Hematopoietic multipotent progenitor cell treated with erythropoietin and hydrocortisone succinate and interleukin-3 and kit ligand, for 8 days (in vitro differentiated cells): ENCODE data around the gene LRRIQ1.
"Not testable (repeated sequence)": the region's sequence is repeated elsewhere in the genome, so short reads cannot be mapped to it uniquely, and the experiment has no call there.

ENCODE experiments used
- DNase-seq: peaks from one replicate; pipeline ENCODE4 v3.0.0-alpha.2; 2015

The LRRIQ1 gene

GRCh38 chr12:85036234-85036707 lies at the start of gene LRRIQ1, which contains the start of gene TSPAN19:
Gene LRRIQ1 (plus strand): TSS chr12:85036351. CDS start chr12:85038177, 1,826 bp downstream.
Gene TSPAN19 (minus strand): TSS chr12:85036277. CDS start chr12:85029946, 6,331 bp downstream.
- DNase-seq = peak; percentile 18

DNA sequence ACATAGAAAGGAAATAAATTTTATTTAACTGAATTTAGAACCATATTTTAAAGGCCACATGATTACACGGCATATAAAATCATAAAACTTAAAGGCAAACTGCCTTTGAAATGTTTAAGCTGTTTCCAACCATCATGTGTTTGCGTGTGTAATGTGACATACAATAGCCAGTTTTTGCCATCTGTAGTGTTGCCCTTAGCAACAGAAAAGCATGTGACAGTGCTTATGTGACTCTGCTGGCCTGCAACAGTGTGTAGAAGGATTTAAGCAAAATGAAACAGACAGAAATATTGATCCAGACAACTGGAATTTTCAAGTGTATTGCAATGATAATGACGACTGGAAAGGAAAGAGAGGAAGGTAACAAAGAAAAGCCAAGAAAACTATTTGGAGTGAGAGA lies 49.6 kb upstream of the LRRIQ1 start:
- no peak for DNase-seq

DNA sequence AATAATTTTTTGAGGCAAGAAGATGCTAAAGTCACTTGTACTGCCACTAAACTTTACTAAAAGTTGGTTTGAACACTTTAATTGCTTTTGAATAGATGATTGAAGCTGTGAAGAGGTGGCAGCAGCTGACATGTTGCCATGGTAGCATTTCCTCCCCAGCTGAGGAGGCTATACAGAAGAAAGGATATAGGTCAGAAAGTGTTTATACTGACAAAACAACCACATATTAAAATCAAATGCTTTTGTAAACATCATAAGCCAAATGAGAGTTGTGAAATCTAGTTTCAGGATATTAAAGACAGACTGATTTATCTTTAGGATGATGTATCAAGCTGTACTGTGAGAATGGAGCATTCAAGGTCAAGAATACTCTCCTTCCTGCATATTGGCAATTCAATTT lies 41.7 kb upstream of the LRRIQ1 start:
- DNase-seq = no peak

- DNase-seq = no peak
Observed at GRCh38 chr12:84995641-84996040, 40.5 kb upstream of the LRRIQ1 start.

DNA sequence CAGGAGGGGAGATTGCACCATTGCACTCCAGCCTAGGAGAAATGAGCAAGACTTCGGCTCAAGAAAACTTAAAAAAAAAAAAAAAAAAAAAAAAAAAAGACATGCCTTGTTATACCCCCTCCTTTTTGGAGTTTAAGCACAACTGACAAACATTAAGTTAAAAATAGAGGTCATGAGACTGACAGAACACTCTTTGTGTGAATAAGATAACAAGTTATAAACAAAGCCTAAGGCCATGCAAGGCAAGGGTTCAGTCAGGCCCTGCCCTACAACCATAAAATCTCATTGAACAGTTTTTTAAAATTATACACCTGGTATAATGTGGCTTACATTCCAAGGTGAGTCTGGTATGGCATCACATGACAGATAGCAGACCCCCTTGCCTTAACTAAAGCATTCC lies 39.4 kb upstream of the LRRIQ1 start:
- DNase-seq = no peak

DNA sequence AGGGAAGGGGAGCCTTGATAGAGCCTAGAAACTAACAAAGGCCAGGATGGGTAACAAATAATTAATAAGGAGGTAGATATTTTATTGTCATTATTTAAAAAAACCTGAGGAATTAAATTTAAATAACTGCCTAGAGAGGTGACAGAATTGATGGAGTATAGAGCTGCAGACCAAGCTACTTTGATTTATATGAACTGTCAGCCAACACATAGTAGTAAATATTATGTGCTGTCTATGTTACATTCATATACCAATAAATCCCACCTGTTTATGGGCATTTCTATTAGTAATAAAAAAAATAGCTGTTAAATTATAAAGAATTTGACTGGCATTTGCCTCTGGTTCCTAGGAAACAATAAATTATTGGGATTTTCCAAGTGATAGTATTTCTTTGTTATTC lies 37.8 kb upstream of the LRRIQ1 start:
- no peak for DNase-seq

DNA sequence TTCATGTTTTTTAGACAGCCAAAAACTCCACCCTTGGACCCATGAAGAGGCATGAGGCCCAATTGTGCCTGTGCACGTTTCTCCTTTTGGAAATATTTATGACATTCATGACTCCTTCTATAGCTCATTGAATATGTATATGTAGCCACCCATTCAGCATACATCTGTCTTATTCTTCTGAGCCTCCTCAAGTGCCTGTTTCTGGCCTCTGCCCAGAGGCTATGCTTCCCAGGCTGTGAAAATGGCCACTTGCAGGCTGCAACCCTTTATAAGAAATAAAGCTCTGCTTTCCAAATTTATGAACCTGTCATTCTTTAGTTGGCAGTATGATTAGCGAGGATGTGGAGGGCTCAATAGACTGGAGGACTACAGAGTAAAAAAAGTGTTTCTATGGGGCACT lies 35.4 kb upstream of the LRRIQ1 start:
- no peak for DNase-seq

DNA sequence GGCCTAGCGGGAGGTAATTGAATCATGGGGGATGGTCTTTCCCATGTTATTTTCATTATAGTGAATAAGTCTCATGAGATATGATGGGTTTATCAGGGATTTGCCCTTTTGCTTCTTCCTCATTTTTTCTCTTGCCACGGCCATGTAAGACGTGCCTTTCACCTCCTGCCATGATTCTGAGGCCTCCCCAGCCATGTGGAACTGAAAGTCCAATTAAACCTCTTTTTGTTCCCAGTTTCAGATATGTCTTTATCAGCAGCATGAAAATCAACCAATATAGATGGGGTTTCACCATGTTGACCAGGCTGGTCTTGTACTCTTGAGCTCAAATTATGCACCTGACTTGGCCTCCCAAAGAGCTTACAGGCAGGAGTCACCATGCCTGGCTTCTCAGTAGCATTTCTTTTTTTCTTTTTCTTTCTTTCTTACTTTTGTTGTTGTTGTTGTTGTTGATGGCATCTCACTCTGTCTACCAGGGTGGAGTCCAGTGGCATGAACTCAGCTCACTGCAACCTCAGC lies 33.3 kb upstream of the LRRIQ1 start:
- DNase-seq = no peak

GRCh38 chr12:85004204-85004603 lies 31.9 kb upstream of the LRRIQ1 start:
- no peak for DNase-seq

DNA sequence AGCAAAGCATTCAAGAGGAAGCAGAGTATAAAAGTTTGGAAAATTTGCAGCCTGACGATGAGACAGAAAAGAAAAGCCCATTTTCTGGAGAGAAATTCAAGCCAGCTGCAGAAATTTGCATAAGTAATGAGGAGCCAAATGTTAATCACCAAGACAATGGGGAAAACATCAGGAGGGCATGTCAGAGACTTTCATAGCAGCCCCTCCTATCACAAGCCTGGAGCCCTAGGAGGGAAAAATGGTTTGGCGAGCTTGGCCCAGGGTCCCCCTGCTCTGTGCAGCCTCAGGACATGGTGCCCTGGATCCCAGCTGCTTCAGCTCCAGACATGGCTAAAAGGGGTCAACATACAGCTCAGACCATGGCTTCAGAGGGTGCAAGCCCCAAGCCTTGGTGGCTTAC lies 31.1 kb upstream of the LRRIQ1 start:
- not testable (repeated sequence) for DNase-seq

GRCh38 chr12:85005615-85006014 lies 30.5 kb upstream of the LRRIQ1 start:
- DNase-seq = no peak

- DNase-seq = no peak
Observed at GRCh38 chr12:85006206-85006605, 29.9 kb upstream of the LRRIQ1 start.

DNA sequence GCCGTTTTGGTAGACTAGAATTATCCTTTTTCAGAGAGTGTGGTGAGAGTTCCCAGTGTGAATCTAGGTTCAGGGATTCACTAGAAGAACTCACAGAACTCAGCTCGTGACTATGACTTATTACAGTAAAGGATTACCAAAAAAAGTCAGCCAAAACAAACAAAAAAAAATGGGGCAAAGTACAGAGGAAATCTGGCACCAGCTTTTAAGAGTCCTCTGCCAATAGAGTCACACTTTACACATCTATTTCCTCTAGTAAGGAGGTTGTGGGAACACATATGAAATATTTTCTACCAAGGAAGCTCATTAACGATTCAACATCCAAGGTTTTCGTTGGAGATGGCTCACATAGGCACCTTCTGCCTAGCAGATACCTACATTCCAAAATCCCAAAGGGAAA lies 28.3 kb upstream of the LRRIQ1 start:
- no peak for DNase-seq

DNA sequence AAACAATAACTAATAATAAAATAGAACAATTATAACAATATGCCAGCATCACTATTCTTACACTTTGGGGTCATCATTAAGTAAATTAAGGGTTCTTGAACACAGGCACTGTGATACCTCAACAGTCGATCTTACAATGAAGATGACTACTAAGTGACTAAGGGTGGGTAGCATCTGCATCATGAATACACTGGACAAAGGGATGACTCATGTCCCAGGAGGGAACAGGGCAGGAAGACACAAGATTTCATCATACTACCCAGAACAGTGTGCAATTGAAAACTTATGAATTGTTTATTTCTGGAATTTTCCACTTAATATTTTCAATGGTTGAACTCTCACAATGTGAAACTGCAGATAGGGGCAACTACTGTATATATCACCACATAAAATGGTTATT lies 19.7 kb upstream of the LRRIQ1 start:
- no peak for DNase-seq

DNA sequence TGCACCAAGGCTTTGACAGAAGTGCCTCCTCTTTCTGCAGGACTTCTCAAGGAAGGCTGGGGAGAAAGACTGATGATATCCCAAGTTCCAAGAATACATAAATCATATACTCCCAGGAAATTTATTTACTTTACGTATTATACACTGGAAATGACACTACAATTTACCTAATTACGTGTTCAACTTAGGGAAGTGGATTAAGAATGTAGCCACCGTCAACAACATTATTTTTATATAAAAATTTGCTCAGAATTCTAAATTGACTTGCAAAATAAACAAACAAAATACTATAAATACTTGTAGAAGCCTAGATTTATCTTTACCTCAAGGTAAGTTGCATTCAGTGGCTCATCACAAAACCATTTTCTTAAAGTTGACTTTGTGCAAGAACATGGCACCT lies 19.0 kb upstream of the LRRIQ1 start:
- no peak for DNase-seq

- no peak for DNase-seq
Observed at GRCh38 chr12:85017618-85018017, 18.5 kb upstream of the LRRIQ1 start.

DNA sequence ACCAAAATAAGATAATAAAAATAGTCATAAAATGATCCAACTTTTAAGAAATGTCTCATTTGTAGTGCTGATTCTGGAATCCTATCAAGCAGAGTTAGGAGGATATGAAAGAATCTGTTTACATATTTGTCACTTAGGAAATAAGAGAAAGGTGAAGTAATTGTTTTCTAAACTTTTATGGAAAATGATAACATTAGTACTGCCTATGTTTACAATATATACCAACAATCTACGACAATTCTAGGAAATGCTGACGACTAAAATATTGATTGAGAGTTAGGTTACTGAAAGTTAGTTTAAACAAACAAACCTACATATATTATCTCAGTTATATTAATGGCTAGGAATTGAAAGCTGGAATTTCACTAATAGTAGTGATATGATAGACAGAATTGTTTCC lies 18.1 kb upstream of the LRRIQ1 start:
- no peak for DNase-seq

GRCh38 chr12:85029456-85029855 lies 6.7 kb upstream of the LRRIQ1 start:
- DNase-seq = peak; percentile 32

DNA sequence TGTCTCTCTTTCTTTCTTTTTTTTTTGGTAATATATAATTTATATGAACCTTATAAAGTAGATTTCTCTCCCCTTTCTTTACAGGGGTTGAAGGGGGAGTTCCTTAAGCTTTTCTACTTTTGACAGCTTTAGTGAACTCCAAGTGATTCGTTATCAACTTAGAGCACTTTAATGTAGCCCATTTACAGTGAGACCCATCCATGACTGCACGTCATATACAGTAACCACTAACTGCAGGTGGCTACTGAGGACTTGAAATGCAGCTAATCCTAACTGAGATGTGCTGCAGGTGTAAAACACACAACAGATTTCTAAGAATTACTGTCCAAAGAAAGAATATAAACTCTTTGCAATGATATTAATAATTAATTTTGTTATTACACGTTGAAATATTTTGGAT lies 582 bp downstream of the LRRIQ1 start:
- no peak for DNase-seq

DNA sequence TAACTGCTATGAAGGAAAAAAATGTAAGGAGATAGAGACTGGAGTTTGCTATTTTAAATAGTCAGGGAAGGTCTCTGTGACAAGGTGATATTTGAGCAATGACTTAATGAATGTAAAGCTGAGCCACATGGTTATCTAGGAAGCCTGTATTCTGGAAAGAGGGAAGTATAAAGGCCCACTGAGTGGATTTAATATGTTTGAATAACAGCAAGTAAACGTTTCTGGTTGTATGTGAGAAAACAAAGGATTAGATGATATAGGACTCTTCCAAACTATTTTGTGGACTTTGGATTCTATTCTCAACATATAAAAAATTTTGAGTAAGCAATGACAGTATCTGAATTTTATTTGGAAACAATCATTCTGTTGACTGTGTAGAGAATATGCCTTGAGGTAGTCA lies 5.2 kb downstream of the LRRIQ1 start:
- DNase-seq = no peak

- no peak for DNase-seq
Observed at GRCh38 chr12:85043829-85044228, 7.7 kb downstream of the LRRIQ1 start.

DNA sequence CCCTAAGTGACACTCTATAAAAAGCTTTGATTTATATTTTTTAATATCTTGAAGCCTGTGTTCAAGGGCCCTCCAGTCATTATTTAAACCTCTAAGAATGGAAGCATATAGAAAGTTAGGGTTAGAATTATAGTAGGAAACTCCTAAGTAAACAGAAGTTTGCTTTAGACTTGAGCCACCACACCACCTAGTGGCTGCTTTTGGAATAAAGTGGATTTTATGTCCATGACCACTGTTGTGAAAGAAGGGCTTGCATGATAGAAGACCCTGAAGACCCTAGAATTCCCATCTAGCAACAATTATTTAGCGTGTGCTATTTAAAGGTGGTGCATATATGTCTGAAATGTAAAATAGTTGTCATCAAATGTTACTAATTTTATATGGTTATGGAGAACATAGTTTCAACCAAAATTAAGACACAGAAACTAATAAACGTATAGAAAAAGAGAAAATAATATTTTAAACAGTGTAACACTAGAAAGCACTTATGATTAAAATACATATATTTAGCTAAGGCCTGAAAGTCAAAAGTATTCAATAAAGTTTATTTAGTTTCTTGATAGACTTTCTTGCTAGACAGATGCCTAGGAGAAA lies 21.3 kb downstream of the LRRIQ1 start:
- DNase-seq = peak; percentile 43

DNA sequence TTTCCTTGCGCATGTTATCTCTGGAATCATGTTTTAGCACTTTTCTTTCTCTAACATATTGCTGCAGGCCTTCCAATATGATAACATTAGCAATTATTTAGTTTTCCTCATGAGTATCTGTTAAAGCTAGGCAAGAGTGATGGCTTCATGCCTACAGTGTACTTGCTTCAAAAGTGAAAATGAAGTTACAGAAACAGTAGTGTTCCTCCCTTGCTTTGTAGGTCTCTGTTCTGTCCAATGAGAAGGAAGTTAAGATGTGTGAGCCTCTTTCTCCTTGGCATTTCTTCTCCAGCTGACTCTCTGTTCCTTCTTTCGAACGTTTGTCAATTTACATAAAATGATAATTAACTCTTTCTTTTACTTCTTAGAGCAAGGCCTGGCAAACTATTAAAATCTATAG lies 22.2 kb downstream of the LRRIQ1 start:
- no peak for DNase-seq

DNA sequence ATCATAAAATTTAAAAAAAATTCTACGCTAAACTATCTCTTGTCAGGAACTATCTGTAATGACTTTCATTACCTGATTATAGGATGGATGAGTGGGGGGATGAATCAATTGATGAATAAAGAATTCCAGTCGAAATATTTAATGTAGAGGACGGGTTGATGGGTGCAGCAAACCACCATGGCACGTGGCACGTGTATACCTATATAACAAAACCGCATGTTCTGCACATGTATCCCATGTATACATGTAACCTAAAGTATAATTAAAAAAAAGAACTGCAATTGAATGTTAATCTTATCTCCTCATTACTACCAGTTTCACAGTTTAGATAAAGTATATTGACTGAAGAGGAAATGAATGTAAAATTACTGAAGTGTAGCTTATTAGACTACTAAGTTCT lies 23.4 kb downstream of the LRRIQ1 start:
- DNase-seq = no peak

DNA sequence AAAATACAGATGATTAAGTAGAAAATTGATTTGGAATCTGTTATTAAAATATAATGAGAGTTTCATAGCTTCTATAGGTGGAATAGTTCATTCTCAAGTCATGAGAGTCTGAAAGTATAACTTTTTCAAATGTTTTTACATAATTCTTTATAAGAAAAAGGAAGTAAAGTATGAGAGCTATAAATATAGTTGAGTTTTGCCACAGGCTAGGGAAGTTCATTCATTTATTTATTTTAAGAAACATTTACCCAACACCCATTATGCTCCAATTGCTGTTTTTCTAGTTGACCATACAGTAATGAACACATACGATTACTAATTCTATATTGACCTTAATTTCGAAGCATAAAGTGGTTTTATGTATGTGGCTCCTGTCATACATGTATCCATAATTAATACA lies 24.8 kb downstream of the LRRIQ1 start:
- no peak for DNase-seq
